Duodenal mucosa (tissue), 2 donors: Measurements from ENCODE around the gene SSTR5.

ENCODE experiments used
- H3K27ac ChIP-seq: one replicate; pipeline ENCODE4 v1.7.0; 2013; ENCODE audit warnings: low read depth, low read length
- H3K27me3 ChIP-seq, 2 donors: one replicate each; pipeline ENCODE4 v1.7.0; 2013; ENCODE audit warnings: low read length in 2 of 2, control low read depth in 1 of 2; ENCODE audit not compliant: insufficient read depth in 2 of 2, control insufficient read depth in 1 of 2
- H3K36me3 ChIP-seq, 2 donors: one replicate each; pipeline ENCODE4 v1.7.0; 2013; ENCODE audit warnings: low read length in 2 of 2, control low read depth in 1 of 2; ENCODE audit not compliant: insufficient read depth in 2 of 2, control insufficient read depth in 1 of 2
- H3K4me1 ChIP-seq, 2 donors: one replicate each; pipeline ENCODE4 v1.7.0; 2013; ENCODE audit warnings: low read length in 2 of 2, control low read depth in 1 of 2; ENCODE audit not compliant: insufficient read depth in 2 of 2, control insufficient read depth in 1 of 2
- H3K4me3 ChIP-seq, 2 donors: one replicate each; pipeline ENCODE4 v1.7.0; 2013; ENCODE audit warnings: low read length in 2 of 2, low read depth in 1 of 2
- H3K9ac ChIP-seq, 2 donors: one replicate each; pipeline ENCODE4 v1.7.0; 2013; ENCODE audit warnings: low read length in 2 of 2, low read depth in 1 of 2
- H3K9me3 ChIP-seq, 2 donors: one replicate each; pipeline ENCODE4 v1.7.0; 2013; ENCODE audit warnings: low read length in 2 of 2, control low read depth in 1 of 2; ENCODE audit not compliant: control insufficient read depth in 1 of 2

SSTR5 gene

DNA sequence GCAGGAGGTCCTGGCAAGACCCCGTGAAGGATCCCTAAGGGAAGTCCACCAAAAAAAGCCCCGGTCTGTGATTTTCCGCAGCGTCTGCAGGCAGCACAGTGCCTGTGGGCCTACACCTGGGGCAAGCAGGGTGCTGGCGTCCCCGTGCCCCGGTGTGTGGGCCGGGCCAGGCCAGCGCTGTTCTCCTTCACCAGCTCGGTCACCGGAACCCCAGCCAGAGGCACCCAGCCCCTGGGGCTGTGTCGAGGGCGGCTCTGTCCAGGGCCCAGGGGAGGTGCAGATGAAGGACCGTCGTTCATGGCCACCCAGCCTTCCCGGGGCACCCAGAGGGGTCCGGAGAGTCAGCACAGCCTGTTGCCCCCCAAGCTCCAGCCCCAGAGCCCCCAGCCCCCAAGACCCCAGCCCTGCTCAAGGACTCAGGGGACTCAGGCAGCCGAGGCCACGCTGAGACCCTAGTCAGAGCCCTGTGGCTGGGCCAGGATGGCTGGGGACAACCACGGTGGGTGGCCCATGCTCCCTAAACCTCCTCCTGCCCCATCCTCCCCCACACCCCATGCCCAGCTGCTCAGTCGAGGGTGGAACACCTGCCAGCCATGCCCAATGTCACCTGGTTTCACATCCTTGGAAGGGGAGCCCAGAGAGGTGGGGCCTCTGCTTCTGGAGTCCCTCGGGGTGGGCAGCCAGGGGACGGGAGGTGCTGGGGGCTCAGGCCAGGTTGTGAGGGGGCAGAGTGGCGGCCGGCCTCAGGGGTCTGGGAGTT is 29.2 kb downstream of the SSTR5 start:
- Histone ChIP-seq H3K27ac (no peak overlapping the region), H3K36me3 (no peaks in the 10 kb centered on the region), H3K9ac (no peak overlapping the region), H3K27me3 (peaks cover 20 to 35% of the 10 kb centered on the region in 2 donors), H3K4me3 (no peak overlapping the region), H3K4me1 (peaks cover 6 to 16% of the 10 kb centered on the region in 2 donors), H3K9me3 (no peaks in the 10 kb centered on the region)

- no peaks in the 10 kb centered on the region for H3K9me3 ChIP-seq
- no peak overlapping the region for H3K9ac ChIP-seq
- H3K4me1 ChIP-seq: peaks cover 6 to 16% of the 10 kb centered on the region in 2 donors
- H3K27me3 ChIP-seq: peaks cover 18 to 35% of the 10 kb centered on the region in 2 donors
- no peaks in the 10 kb centered on the region for H3K36me3 ChIP-seq
- no peak overlapping the region for H3K27ac ChIP-seq
- no peak overlapping the region for H3K4me3 ChIP-seq
Measured at GRCh38 chr16:1102333-1102700, 29.8 kb downstream of the SSTR5 start.

- H3K27me3 ChIP-seq: peaks cover 18 to 35% of the 10 kb centered on the region in 2 donors
- H3K4me1 ChIP-seq: peaks cover 6 to 16% of the 10 kb centered on the region in 2 donors
- H3K9ac ChIP-seq: no peak overlapping the region
- no peaks in the 10 kb centered on the region for H3K36me3 ChIP-seq
- H3K4me3 ChIP-seq: no peak overlapping the region
- H3K27ac ChIP-seq: no peak overlapping the region
- H3K9me3 ChIP-seq: no peaks in the 10 kb centered on the region
Measured at GRCh38 chr16:1102921-1103635, 30.5 kb downstream of the SSTR5 start.

- Histone ChIP-seq H3K27ac (no peak overlapping the region), H3K27me3 (peaks cover 23 to 35% of the 10 kb centered on the region in 2 donors), H3K9me3 (no peaks in the 10 kb centered on the region), H3K9ac (no peak overlapping the region), H3K4me3 (no peak overlapping the region), H3K36me3 (no peaks in the 10 kb centered on the region), H3K4me1 (peaks cover 6 to 16% of the 10 kb centered on the region in 2 donors)
Measured at GRCh38 chr16:1103636-1103980, 31.1 kb downstream of the SSTR5 start.

DNA sequence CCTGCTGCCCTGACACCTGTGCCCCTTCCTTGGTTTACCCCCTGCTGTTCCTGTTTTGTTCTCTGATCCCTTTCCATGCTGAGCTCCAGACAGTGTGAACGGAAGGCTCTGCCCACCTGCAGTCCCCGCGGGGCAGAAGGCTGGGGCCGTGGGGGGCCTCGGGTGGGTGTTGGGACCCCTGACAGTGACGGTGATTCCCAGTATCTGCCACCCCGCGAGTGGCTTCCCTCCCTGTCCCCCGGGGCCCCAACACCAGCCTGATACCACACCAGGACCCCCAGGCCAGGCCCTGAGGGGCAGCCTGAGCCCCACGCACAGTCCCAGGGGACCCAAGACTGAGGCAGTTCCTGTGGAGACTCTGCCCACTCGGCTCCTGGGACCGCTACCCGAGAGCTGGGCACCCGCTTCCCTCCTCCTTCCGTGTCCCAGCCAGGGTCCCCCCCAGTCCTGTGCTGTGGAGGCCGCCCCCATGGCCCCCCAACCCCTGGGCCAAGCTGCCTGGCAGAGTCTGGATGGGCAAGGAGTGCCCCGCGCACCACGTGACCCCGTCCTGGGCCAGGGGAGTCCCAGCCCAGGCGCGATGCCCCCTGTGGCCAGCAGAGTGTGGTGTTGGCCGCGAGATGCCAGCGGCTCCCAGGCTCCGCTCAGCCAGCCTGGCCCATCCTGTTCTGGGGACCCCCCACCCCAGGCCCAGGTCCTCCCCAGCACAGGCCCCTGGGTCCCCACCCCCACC is 33.5 kb downstream of the SSTR5 start:
- Histone ChIP-seq H3K4me1 (peaks cover 0 to 5% of the 10 kb centered on the region in 2 donors), H3K27ac (no peak overlapping the region), H3K4me3 (no peak overlapping the region), H3K9ac (no peak overlapping the region), H3K36me3 (no peaks in the 10 kb centered on the region), H3K9me3 (no peaks in the 10 kb centered on the region), H3K27me3 (peaks cover 15 to 32% of the 10 kb centered on the region in 2 donors)

GRCh38 chr16:1106659-1107058 is 34.1 kb downstream of the SSTR5 start:
- no peak overlapping the region for H3K9ac ChIP-seq
- no peaks in the 10 kb centered on the region for H3K9me3 ChIP-seq
- no peaks in the 10 kb centered on the region for H3K36me3 ChIP-seq
- no peak overlapping the region for H3K27ac ChIP-seq
- H3K4me3 ChIP-seq: no peak overlapping the region
- peaks cover 0 to 5% of the 10 kb centered on the region in 2 donors for H3K4me1 ChIP-seq
- peaks cover 15 to 30% of the 10 kb centered on the region in 2 donors for H3K27me3 ChIP-seq

DNA sequence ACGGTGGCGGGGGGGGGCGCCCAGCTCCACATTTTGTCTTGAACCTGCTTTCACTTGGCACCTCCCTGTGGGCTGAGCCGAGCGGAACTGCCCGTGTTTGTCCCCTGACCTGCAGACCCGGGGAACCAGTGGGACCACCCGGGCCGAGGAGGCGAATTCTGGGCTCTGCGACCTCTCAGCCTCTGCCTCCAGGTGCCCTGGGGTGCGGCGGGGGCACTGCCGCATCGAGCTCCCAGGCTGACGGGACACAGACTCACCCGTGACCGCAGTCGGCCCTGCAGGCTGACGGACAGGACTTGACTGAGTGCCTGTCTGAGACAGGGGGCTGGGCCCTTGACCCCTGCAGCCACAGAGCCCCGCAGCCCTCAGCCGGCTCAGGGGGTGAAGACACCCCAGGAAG is 34.6 kb downstream of the SSTR5 start:
- no peaks in the 10 kb centered on the region for H3K36me3 ChIP-seq
- no peak overlapping the region for H3K27ac ChIP-seq
- peaks cover 15 to 33% of the 10 kb centered on the region in 2 donors for H3K27me3 ChIP-seq
- no peaks in the 10 kb centered on the region for H3K9me3 ChIP-seq
- H3K9ac ChIP-seq: no peak overlapping the region
- H3K4me1 ChIP-seq: peaks cover 0 to 5% of the 10 kb centered on the region in 2 donors
- no peak overlapping the region for H3K4me3 ChIP-seq

DNA sequence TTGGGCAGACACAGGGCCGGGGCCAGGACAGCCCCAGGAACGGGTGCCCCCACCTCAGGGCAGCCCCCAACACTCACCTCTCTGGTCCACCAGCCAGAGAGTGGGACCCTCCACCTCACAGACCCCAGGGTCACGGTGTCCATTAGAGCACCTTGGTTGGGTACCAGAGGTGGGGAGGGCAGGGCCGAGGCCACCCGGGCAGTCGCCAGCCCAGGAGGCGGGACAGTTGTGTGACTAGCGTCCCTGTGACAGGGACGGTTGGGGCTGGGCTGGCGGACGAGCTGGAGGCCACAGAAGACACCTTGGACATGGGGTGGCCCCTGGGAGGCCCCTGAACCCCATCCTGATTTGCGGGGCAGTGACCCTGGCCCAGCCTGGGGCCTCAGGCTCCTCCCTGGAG is 35.2 kb downstream of the SSTR5 start:
- Histone ChIP-seq H3K9me3 (no peaks in the 10 kb centered on the region), H3K36me3 (no peaks in the 10 kb centered on the region), H3K27ac (no peak overlapping the region), H3K4me1 (peaks cover 0 to 5% of the 10 kb centered on the region in 2 donors), H3K4me3 (no peak overlapping the region), H3K9ac (no peak overlapping the region), H3K27me3 (peaks cover 15 to 33% of the 10 kb centered on the region in 2 donors)

DNA sequence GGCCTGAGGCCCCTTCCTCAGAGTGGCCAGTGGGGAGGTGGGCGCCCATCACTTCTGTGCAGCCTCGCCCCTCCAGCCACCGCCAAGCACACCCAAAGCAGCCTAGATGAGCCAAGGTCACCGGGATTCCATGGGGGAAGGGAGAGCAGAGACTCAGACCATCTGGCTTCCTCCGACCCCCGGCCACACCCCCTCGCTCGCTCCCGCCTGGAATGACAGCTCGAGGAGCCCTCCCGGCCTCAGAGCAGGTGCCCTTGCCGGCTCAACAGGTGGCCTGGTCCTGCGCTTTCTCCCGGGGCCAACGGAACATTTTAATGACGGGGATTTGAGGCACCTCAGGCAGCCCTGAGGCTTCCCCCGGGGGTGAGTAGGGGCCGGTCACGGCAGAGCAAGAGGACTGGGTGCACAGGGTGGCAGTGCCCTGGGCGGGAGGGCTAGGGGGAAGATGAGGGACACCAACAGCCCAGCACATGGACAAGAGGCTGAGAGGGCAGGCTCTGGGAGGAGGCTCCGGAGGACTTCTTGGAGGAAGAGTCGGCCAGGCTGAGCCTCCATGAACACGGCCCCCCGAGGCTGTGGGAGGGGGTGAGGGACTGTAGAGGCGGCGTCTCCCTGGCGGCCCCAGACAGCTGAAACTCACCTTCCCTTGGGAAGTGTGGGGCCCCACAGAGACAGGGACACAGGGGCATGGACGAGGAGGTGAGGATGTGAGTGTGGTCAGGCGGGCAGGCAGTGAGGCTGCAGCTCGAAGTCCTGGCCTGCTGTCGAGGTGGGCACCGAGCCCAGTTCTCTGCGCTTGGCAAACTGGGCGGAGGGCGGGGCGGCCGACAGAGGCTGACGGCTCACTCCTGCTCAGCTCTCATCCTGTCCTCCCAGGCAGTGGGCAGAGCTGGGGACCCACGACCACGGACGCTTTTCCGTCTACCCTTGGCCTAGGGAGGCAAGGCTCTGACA is 36.0 kb downstream of the SSTR5 start:
- peaks cover 15 to 29% of the 10 kb centered on the region in 2 donors for H3K27me3 ChIP-seq
- no peaks in the 10 kb centered on the region for H3K36me3 ChIP-seq
- H3K4me1 ChIP-seq: no peaks in the 10 kb centered on the region
- H3K9ac ChIP-seq: no peak overlapping the region
- no peak overlapping the region for H3K27ac ChIP-seq
- H3K9me3 ChIP-seq: no peaks in the 10 kb centered on the region
- no peak overlapping the region for H3K4me3 ChIP-seq
